Caki2 (cell line): ENCODE data around the gene FBXW4. TPM values are rescaled to one million over a fixed set of nuclear protein-coding genes. Genes with fewer than 3 reads are reported as not detected.

ENCODE experiments used
- DNase-seq: peaks from one replicate; pipeline ENCODE4 v3.0.0-alpha.2; 2015; ENCODE audit warnings: low read depth
- in situ Hi-C: cut with HindIII; loops from 2 replicates; pipeline ENCODE4 v1.10.0; 2016; ENCODE audit warnings: low sequenced_read_pairs, low pct_unique_long_range_greater_than_20kb, mixed read lengths
- total RNA-seq: library from RNA; depleted of rRNA; stranded (reverse); fragments of >200 nt; shearing (Covaris generic); gene quantifications from 2 replicates; pipeline ENCODE4 v1.2.3, GENCODE V29; 2014; ENCODE audit warnings: low replicate concordance

The FBXW4 gene
- total RNA-seq, 1 experiment from 2014 or later, result 72.0 TPM

DNA sequence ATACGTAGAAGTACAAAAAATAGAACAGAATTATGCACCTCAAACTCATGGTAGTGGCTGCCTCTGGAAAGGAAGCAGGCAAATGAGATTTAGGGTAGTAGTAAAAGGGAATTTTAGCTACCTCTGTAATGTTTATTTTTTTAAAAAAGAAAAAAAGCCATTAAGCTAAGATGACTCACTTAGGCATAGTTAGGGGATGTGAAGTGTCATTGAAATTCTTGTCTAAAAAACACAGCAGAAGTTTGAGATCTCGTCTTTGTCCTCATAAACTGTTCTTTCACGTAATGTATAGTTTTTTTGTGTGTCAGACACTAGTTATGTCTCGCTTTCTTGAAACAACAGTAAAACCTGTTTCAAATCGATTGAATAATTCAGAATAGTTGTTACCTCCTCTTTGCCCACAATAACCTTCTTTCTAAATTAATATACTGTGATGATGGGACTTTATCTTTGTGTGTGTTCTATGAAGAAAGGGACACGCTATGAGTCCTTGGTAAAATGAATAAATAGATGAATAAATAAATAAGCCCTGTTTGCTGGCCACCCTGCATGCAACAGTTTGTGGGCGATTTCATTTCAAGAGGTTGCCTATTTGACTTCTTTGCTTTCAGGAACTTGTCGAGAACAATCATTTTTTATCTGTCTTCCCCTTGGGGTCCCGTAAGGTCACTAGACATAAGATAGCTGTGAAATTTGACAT lies 14.5 kb upstream of the FBXW4 start:
- in situ Hi-C loops, result no loop called here
- no peak for DNase-seq

DNA sequence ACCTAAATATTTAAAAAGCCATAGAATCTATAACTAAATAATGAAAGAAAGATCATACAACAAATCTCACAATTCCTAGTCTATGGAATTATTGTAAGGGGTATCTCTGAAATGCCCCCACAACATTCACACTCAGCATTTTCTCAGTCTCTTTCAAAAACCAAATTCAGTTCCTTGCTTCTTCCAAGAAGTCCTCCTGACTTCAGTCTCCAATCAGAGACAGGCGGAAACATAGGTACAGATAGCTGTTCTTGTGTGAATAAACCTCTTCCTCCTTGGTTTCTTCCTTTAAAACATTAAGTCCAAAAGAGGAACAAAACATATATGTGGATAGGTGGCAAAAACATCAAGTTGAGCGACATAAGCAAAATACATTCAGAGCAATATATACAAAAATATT lies 13.9 kb upstream of the FBXW4 start:
- DNase-seq, result no peak
- in situ Hi-C loops, result no loop called here

DNA sequence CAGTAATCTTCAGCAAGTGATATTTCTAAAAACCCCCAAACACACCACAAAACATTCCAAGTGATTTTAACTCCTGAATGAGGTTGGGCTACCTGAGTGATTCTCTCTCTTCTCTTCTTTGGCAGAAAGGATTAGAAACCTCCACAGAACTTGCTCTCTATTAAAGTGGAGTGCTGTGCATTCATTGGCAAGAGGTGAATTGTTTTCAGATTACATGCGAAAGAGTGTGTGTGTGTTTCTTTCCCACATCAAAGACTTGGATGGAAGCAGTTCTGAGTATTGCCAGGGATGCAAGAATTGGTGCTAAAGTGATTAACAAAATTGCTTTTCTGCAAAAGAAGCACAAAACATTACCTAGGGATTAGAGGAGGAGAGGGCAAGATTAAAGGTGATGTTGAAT lies 13.1 kb upstream of the FBXW4 start:
- in situ Hi-C loops, result no loop called here
- no peak for DNase-seq

DNA sequence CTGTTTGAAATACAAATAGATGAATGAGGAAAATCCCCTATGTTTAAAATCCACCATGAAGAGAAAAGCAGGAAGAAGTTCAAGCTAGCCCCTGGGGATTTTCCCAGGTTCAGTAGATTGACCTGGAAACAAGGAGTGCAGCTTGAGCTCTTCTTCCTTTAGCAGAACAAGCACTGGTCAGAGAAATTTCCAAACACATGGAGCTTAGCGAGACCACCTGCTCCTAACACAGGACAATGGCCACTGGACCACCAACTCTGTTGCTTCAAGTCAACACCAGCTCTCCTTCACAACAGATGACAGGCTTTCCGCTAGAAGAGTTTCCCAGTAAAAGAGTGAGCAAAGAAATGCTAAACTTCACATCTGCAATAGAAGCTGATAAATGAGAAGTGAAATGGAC lies 9.4 kb upstream of the FBXW4 start:
- no peak for DNase-seq
- in situ Hi-C loops, result no loop called here

DNA sequence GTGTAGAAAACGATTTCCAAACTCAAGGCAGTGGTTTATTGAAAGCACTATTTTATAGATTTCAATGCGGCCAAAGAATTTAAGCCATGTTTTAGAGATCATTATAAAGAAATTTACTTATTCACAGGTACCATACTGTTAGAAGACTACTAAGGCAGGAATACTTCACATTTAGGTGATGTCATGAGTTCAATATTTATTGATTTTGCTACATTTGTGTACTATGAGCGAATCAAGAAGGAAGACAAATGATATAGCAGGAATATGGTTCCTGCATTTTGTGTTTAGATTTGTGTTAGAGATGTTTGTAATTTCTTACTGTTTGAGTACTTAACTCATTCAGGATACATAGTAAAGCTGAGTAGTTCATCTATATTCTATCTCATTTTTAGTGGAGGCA lies 1.7 kb upstream of the FBXW4 start:
- no peak for DNase-seq
- in situ Hi-C loops, result no loop called here

DNA sequence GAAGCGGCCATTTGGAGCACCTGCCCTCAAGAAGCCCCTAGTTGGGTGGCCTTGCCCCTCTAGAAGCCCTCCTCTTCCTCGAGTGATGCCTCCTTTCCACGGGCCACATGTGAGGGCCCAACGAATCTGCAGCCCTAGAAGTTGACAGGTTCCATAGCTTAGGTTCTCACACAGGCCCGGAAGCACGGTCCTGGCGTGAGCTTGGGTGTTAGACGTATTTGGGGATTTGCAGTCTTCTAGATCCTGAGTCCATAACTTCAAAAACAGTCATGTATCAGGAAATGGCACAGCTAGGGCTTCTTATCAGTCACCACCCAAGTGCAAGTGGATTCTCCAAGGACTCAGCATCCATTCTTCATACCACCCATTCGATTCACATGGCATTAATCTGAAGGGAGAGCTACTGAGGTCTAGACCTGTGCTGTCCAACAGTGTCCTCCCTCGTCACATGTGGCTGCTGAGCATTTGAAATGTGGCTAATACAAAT lies 477 bp upstream of the FBXW4 start:
- no peak for DNase-seq
- in situ Hi-C loops, result no loop called here

DNA sequence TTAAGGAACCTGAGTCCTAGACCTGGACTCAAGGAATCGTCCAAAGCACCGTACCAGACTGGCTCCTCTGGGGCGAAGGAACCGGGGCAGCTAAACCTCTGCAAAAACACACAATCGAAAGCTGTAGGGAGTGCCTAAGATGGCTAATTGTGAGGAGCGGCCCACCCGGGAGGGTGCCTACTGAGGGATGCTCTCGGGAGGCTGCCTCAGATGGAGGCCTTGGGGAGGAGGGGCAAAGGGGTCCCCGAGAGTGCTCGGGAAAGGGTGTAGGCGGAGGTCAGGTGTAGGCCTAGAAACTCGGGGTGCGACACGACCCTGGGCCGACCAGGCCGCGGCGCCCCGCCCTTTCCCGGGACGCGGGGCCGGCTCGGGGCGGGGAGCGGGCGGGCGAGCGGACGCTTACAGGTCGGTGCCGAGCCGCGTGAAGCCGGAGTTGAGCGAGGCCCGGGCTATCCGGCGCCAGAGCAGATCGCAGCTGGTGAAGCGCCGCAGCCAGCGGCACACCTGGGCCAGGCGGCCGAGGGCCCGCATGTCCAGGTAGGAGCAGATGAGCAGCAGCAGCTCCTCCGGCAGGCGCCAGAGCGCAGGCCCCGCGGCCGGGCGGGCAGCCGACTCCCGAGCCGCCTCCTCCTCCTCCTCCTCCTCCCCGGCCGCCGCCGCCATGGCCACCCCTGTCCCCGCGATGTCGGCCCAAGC lies 844 bp downstream of the FBXW4 start:
- in situ Hi-C loops, result no loop called here
- peak; percentile 70 for DNase-seq

DNA sequence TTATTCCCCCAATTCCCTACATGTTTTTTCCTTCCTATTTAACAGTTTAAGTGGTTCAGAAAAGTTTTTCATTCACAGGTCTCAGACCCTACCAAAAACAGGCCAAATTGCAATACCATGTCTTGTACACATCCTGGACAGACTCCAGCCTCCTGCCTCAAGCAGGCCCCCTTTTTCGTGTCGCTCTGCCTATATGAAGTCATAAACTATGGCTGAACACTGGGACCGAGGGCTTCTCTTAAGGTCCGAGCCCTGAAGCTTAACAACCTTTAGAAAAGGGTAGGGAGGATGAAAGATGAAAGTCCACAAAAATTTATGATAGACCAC lies 1.4 kb downstream of the FBXW4 start:
- no peak for DNase-seq
- in situ Hi-C loops, result no loop called here

DNA sequence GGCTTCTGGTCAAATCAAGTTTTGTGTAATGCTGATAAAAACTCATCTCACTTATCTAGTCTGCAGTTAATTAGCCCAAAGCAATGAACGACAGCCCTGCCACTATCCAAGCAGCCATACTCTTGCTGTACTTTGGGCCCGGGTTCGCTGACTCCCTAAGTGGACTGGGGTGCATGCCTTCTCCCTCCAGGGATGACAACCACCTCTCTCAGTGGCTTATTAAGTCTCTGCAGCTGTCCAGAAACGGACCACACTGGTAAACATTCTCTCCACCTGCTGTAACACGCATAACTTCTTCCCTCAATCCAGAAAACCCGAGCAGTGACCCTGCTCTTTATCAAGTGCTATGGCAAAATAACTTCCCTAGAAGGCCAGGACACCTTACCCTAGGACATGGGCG lies 3.9 kb downstream of the FBXW4 start:
- DNase-seq, result no peak
- in situ Hi-C loops, result no loop called here

DNA sequence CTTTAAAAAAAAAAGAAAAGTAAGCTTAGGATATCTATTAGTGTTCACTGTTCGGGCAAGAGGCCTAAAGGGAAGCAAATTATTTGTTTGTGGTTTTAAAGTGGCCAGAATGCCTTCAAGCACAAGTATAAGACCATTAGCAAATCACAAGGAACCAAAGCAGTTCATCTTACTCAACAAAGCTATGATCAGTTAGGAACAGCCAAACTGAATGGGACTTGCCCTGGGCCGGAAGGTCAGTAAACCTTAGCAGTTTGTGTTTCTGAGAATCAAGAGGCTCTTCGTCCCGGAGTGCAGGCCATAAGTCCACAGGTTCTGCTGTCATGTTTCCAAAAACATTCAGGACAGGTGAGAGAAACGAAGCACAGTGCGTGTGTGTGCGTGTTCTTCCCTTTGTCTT lies 4.5 kb downstream of the FBXW4 start:
- in situ Hi-C loops, result no loop called here
- DNase-seq, result no peak

DNA sequence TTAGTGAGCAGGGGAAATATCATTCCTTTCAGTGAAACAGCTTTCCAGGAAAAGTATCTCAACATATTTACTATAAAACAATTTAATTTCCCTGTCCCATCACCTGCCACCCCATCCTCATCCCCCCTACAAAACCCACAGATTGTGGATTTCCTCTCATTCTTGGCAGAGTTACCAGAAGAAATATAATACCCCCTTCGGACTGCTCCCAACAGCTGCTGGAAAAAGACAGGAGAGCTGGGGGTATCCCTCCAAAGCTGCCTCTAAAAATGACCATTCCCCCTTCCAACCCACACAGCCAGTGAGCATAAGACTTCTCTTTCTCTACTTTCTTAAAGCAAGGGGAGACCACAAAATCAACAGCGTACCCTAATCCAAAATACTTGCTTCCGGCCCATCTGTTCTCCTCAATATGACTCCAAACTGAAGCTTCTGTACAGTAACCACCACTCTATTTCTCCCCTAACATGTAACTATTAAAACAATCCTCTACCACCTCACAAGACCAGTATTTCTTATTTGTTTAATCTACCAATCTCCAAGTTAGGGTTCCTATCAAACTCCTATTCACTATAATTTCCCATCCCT lies 7.8 kb downstream of the FBXW4 start:
- DNase-seq, result no peak
- in situ Hi-C loops, result no loop called here

DNA sequence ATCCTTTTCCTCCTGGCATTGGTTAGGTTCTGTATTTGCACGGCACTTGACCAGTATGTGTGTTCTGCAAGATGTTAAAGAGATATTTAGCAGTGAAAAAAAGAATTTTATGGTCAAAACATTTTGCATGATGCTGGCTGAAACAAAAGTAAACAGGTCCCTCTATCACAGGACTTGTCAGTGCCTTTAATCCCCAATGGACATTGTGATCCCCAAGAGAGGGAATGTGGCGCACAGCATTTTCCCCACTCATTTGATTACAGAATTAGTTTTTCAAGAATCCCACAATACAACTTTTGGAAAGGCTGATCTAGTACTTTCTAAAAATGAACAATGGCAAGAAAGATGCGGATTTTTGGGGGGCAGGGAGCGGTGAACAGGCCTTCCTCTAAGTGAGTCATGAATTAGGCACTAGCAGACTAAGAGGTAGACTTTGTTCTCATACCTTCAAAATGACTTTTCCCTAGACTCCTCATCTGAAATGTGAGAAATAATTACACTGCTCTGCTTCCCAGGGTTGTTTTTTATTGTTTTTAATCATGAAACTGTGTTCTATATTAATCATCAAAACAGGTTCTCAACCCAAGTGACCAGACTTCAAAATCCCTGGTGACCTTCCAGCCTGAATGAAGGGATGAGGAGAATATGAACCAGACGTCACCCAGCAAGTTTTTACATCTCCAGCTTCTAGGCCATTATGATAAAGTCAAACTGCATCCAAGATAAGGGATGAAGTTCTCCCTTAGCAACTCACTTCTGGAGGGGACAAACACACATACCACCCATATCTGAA lies 8.6 kb downstream of the FBXW4 start:
- no peak for DNase-seq
- in situ Hi-C loops, result no loop called here

DNA sequence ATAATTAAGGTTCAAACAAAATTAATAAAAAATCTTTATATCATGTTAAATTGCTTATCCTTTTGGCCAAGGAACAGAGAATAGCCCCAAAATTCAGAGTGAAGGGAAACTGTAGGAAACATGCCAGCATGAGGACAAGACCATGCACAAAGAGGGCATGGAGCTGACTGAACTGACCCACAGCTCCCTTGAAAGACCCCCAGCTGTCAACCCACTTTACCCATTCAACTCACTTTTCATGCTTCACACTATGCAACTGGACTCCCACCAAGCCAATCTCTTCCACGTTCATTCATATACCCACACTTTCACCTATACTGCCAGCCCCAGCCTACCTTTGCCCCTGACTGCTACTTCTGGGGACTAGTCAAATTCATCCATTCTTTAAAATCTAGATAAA lies 10.2 kb downstream of the FBXW4 start:
- in situ Hi-C loops, result no loop called here
- no peak for DNase-seq

DNA sequence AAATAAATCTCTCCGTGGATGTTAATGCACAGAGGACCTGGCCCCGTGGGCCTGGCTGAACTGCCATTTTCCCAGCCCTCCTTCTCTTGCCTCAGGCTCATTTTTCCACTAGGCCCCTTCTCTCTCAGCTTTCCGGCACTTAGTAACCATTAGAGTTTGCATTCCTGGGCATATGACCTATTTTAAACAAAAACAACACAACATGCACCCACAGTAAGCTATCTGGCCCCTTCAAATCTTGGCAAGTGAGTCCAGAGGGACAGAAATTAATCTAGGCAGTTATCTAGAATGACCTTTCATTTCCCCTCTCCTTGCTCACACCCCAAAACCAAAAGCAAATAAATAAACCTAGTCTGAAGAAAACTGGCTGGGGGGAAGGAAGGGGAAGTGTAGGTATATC lies 11.7 kb downstream of the FBXW4 start:
- no peak for DNase-seq
- in situ Hi-C loops, result no loop called here

DNA sequence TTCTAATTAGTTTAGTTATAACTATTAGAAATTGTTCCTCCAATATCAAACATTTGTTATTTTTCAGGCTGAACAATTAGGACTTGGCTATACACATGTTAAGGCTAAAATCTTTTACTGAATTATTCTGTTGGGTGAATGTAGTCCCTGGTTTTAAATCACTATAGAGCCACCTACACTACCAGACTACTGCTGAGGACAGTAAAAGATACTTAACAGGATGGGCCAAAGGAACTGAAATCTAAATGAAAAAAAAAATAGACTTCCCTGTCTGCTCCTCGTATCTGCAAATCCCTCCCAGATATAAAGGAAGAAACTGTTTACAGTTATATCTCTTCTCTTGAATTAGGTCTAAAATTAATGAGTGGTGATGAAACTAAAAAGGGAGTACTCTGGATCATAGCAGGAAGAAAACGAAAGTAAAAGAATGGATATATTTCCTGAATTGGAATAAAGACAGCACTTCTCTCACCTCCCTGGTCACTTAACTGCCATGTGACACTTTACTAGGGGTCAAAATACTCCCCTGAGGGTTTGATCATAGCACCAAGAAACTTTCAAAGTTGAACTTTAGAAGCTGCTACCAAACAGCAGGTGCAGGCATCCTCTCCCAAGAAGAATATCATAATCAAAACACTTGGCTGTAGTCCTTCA lies 12.7 kb downstream of the FBXW4 start:
- DNase-seq, result no peak
- in situ Hi-C loops, result no loop called here

DNA sequence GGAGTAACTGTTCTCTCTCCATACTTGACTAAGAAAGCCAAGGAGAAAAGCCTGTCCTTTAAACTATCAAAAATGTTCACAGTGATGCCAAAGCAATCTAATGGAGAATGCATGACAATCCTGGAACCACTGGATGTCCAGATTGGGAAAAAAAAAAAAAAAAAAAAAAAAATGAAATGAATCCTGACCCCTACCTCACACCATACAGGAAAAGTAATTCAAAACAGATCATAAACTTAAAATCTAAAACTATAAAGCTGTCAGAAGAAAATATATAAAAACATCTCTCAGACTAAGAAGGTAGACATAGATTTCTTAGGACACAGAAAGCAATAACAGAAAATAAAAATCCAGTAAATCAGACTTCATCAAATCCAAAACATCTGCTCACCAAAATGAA lies 18.4 kb downstream of the FBXW4 start:
- DNase-seq, result no peak
- in situ Hi-C loops, result no loop called here

DNA sequence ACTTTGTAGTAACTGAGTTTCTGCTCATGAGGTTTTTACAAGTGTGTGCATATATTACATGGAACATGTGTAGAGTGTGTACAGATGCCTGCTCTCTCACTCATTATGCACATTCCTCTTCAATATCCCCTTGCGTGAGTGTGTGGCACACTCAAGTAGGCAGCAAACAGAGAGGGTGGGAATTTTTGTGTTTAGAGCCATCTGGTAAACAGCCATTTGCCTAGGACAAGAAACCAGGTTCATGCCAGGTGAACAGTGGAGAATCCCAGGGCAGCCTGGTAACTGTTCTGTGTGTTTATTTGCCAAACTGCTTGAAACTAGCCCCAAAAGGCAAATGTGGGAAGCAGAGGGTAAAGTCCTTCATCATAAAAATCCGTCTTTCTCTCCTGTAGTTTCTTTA lies 19.9 kb downstream of the FBXW4 start:
- no peak for DNase-seq
- in situ Hi-C loops, result no loop called here

DNA sequence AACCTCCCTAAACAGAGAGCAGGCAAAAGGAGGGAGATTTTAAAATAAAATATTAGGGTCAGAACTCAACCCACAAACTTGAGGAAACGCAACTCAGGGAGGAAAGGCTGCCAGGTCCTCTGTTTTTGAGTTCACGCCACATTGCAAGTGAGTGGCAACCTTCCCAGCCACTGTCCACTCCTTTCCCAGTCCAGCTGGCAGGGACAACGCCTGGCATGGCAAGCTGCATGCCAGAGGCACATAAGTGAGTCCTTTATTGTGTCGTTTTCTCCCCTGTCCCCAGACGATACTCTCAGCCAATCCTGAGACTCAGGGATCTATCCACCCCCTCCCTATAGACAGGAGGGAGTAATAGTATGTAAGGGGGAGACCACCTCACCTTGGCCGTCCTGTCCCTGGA lies 22.4 kb downstream of the FBXW4 start:
- in situ Hi-C loops, result no loop called here
- DNase-seq, result no peak

DNA sequence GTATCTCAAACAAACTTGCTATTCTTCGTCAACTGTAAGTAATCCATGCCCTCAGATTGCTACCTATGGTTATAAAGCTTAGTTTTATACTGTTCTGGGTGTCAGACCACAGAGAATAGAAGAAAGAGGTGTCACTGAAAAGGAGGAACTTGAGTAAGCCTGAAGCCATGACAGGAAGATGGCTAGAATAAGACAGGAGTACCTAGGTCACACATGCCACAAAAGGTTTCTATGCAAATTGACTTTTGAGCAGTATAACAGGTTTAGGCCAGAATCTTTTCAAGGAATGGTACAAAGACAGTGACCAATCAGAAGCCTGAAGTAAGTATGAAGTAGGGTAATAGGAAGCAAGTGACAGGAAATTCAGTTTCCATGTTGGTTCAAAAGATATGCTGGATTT lies 23.5 kb downstream of the FBXW4 start:
- no peak for DNase-seq
- in situ Hi-C loops, result no loop called here
